Muscle layer of colon (tissue), 2 donors: Measurements from ENCODE around the gene ITGB6.

Experiments
- H3K27ac ChIP-seq: one replicate; pipeline ENCODE4 v1.7.0; 2013; ENCODE audit warnings: low read depth, mild to moderate bottlenecking, low read length, moderate library complexity
- H3K27me3 ChIP-seq, 2 donors: one replicate each; pipeline ENCODE4 v1.7.0; 2013; ENCODE audit warnings: low read length in 2 of 2, mild to moderate bottlenecking in 2 of 2; ENCODE audit not compliant: insufficient read depth in 2 of 2, control insufficient read depth in 1 of 2
- H3K36me3 ChIP-seq: one replicate; pipeline ENCODE4 v1.7.0; 2013; ENCODE audit warnings: mild to moderate bottlenecking, low read length; ENCODE audit not compliant: insufficient read depth
- H3K4me1 ChIP-seq: one replicate; pipeline ENCODE4 v1.7.0; 2013; ENCODE audit warnings: mild to moderate bottlenecking, low read length; ENCODE audit not compliant: insufficient read depth
- H3K4me3 ChIP-seq, 2 donors: one replicate each; pipeline ENCODE4 v1.7.0; 2013; ENCODE audit warnings: low read length in 2 of 2, low read depth in 1 of 2, mild to moderate bottlenecking in 1 of 2, moderate library complexity in 1 of 2
- H3K9ac ChIP-seq: one replicate; pipeline ENCODE4 v1.7.0; 2013; ENCODE audit warnings: low read length
- H3K9me3 ChIP-seq: one replicate; pipeline ENCODE4 v1.7.0; 2013; ENCODE audit warnings: mild to moderate bottlenecking, low read length
- donor health status: abdominal sarcoma.
- donor health status: Adenocarcinoma of cecum.

ITGB6 gene

GRCh38 chr2:160145471-160145870 lies 54.6 kb downstream of the ITGB6 start:
- Histone ChIP-seq H3K36me3 (no peaks in the 10 kb centered on the region), H3K4me1 (peaks cover 9% of the 10 kb centered on the region), H3K9me3 (no peaks in the 10 kb centered on the region), H3K27me3 (no peaks in the 10 kb centered on the region), H3K4me3 (no peak overlapping the region), H3K9ac (no peak overlapping the region), H3K27ac (no peak overlapping the region)

GRCh38 chr2:160144280-160144990 lies 55.6 kb downstream of the ITGB6 start:
- Histone ChIP-seq H3K36me3 (no peaks in the 10 kb centered on the region), H3K9me3 (no peaks in the 10 kb centered on the region), H3K27me3 (no peaks in the 10 kb centered on the region), H3K27ac (no peak overlapping the region), H3K4me3 (no peak overlapping the region), H3K4me1 (peaks cover 9% of the 10 kb centered on the region), H3K9ac (no peak overlapping the region)

GRCh38 chr2:160142472-160142871 lies 57.6 kb downstream of the ITGB6 start:
- Histone ChIP-seq H3K27ac (no peak overlapping the region), H3K4me3 (no peak overlapping the region), H3K9me3 (no peaks in the 10 kb centered on the region), H3K27me3 (no peaks in the 10 kb centered on the region), H3K36me3 (no peaks in the 10 kb centered on the region), H3K4me1 (peaks cover 9% of the 10 kb centered on the region), H3K9ac (no peak overlapping the region)

GRCh38 chr2:160141912-160142311 lies 58.2 kb downstream of the ITGB6 start:
- Histone ChIP-seq H3K4me1 (peaks cover 9% of the 10 kb centered on the region), H3K9ac (no peak overlapping the region), H3K4me3 (no peak overlapping the region), H3K36me3 (no peaks in the 10 kb centered on the region), H3K27ac (no peak overlapping the region), H3K9me3 (no peaks in the 10 kb centered on the region), H3K27me3 (no peaks in the 10 kb centered on the region)

GRCh38 chr2:160141419-160141818 lies 58.7 kb downstream of the ITGB6 start:
- H3K27ac ChIP-seq = no peak overlapping the region
- H3K4me1 ChIP-seq = peaks cover 9% of the 10 kb centered on the region
- H3K4me3 ChIP-seq = no peak overlapping the region
- no peaks in the 10 kb centered on the region for H3K36me3 ChIP-seq
- H3K27me3 ChIP-seq = no peaks in the 10 kb centered on the region
- H3K9me3 ChIP-seq = no peaks in the 10 kb centered on the region
- H3K9ac ChIP-seq = no peak overlapping the region

- Histone ChIP-seq H3K27me3 (no peaks in the 10 kb centered on the region), H3K36me3 (no peaks in the 10 kb centered on the region), H3K9ac (no peak overlapping the region), H3K4me1 (peaks cover 9% of the 10 kb centered on the region), H3K4me3 (no peak overlapping the region), H3K27ac (no peak overlapping the region), H3K9me3 (no peaks in the 10 kb centered on the region)
Observed at GRCh38 chr2:160140471-160140870, 59.6 kb downstream of the ITGB6 start.

GRCh38 chr2:160139991-160140390 lies 60.1 kb downstream of the ITGB6 start:
- H3K27ac ChIP-seq = no peak overlapping the region
- H3K4me1 ChIP-seq = peaks cover 9% of the 10 kb centered on the region
- H3K9me3 ChIP-seq = no peaks in the 10 kb centered on the region
- no peak overlapping the region for H3K9ac ChIP-seq
- H3K4me3 ChIP-seq = no peak overlapping the region
- no peaks in the 10 kb centered on the region for H3K27me3 ChIP-seq
- H3K36me3 ChIP-seq = no peaks in the 10 kb centered on the region

GRCh38 chr2:160139350-160139749 lies 60.7 kb downstream of the ITGB6 start:
- Histone ChIP-seq H3K9ac (no peak overlapping the region), H3K9me3 (no peaks in the 10 kb centered on the region), H3K4me3 (no peak overlapping the region), H3K27me3 (no peaks in the 10 kb centered on the region), H3K4me1 (peaks cover 9% of the 10 kb centered on the region), H3K27ac (no peak overlapping the region), H3K36me3 (no peaks in the 10 kb centered on the region)

- no peak overlapping the region for H3K27ac ChIP-seq
- H3K36me3 ChIP-seq = no peaks in the 10 kb centered on the region
- no peaks in the 10 kb centered on the region for H3K27me3 ChIP-seq
- H3K9ac ChIP-seq = no peak overlapping the region
- H3K9me3 ChIP-seq = no peaks in the 10 kb centered on the region
- H3K4me3 ChIP-seq = no peak overlapping the region
- H3K4me1 ChIP-seq = peaks cover 9% of the 10 kb centered on the region
Observed at GRCh38 chr2:160138406-160138805, 61.7 kb downstream of the ITGB6 start.

GRCh38 chr2:160137464-160137863 lies 62.6 kb downstream of the ITGB6 start:
- no peak overlapping the region for H3K4me3 ChIP-seq
- H3K9ac ChIP-seq = no peak overlapping the region
- H3K4me1 ChIP-seq = peaks cover 8% of the 10 kb centered on the region
- H3K27ac ChIP-seq = no peak overlapping the region
- H3K36me3 ChIP-seq = no peaks in the 10 kb centered on the region
- H3K9me3 ChIP-seq = no peaks in the 10 kb centered on the region
- H3K27me3 ChIP-seq = no peaks in the 10 kb centered on the region

GRCh38 chr2:160132761-160133160 lies 67.3 kb downstream of the ITGB6 start:
- no peaks in the 10 kb centered on the region for H3K4me1 ChIP-seq
- H3K4me3 ChIP-seq = no peak overlapping the region
- H3K36me3 ChIP-seq = no peaks in the 10 kb centered on the region
- no peaks in the 10 kb centered on the region for H3K9me3 ChIP-seq
- H3K27ac ChIP-seq = no peak overlapping the region
- no peaks in the 10 kb centered on the region for H3K27me3 ChIP-seq
- H3K9ac ChIP-seq = no peak overlapping the region

- no peaks in the 10 kb centered on the region for H3K27me3 ChIP-seq
- H3K4me1 ChIP-seq = no peaks in the 10 kb centered on the region
- H3K9ac ChIP-seq = no peak overlapping the region
- H3K36me3 ChIP-seq = no peaks in the 10 kb centered on the region
- H3K4me3 ChIP-seq = no peak overlapping the region
- H3K27ac ChIP-seq = no peak overlapping the region
- H3K9me3 ChIP-seq = no peaks in the 10 kb centered on the region
Observed at GRCh38 chr2:160126756-160127155, 73.3 kb downstream of the ITGB6 start.
